Activated CD4-positive, alpha-beta T cell treated with anti-CD3 and anti-CD28 coated beads for 36 hours (primary cell): ENCODE measurements around the gene TNFSF18. TPM values are rescaled to one million over a fixed set of nuclear protein-coding genes. Genes with fewer than 3 reads are reported as not detected.

Source experiments
- ATAC-seq: fragments of 200-7000 bp; cut with Tn5 transposase; one replicate; pipeline ENCODE4 v1.10.0; 2021; ENCODE audit warnings: mild to moderate bottlenecking, moderate library complexity
- CTCF ChIA-PET: fragments of 350-600 bp; sonication (Branson Sonifier 250); formaldehyde crosslinking; loops from one replicate; lab custom pipeline; 2021; ENCODE audit warnings: antibody characterized with exemption; lab: Charles Lee
- POLR2A ChIA-PET: fragments of 350-600 bp; sonication (Branson Sonifier 250); formaldehyde crosslinking; loops from one replicate; lab custom pipeline; 2021; ENCODE audit warnings: antibody characterized with exemption, inconsistent platforms; lab: Charles Lee
- DNase-seq: peaks from one replicate; pipeline ENCODE4 v3.0.0-alpha.2; 2020
- H3K27ac Mint-ChIP-seq: one replicate; pipeline ENCODE4 v1.8.0; 2021; ENCODE audit warnings: mixed read lengths
- H3K27me3 Mint-ChIP-seq: one replicate; pipeline ENCODE4 v1.8.0; 2021; ENCODE audit warnings: mixed read lengths
- H3K36me3 Mint-ChIP-seq: one replicate; pipeline ENCODE4 v1.8.0; 2021; ENCODE audit warnings: low read depth, mixed read lengths
- H3K4me1 Mint-ChIP-seq: one replicate; pipeline ENCODE4 v1.8.0; 2021; ENCODE audit warnings: mixed read lengths
- H3K4me3 Mint-ChIP-seq: one replicate; pipeline ENCODE4 v1.8.0; 2021; ENCODE audit warnings: mild to moderate bottlenecking, moderate library complexity, mixed read lengths
- H3K9me3 Mint-ChIP-seq: one replicate; pipeline ENCODE4 v1.8.0; 2021; ENCODE audit warnings: low read depth, mixed read lengths
- intact Hi-C, 2 experiments: fragments of 100-400 bp; cut with DNase I in 1 of 2; cut with micrococcal nuclease in 1 of 2; formaldehyde crosslinking; loops; one replicate each; pipeline versions ENCODE4 v1.14.2 to v1.15.1; 2022 to 2024; cut with DNase I, micrococcal nuclease
- total RNA-seq, 2 experiments: library from RNA; stranded (reverse); gene quantifications; one replicate each; pipeline ENCODE4 v1.2.3, GENCODE V29; 2021

Gene TNFSF18
- total RNA-seq, 2 experiments from 2014 or later: not detected

DNA sequence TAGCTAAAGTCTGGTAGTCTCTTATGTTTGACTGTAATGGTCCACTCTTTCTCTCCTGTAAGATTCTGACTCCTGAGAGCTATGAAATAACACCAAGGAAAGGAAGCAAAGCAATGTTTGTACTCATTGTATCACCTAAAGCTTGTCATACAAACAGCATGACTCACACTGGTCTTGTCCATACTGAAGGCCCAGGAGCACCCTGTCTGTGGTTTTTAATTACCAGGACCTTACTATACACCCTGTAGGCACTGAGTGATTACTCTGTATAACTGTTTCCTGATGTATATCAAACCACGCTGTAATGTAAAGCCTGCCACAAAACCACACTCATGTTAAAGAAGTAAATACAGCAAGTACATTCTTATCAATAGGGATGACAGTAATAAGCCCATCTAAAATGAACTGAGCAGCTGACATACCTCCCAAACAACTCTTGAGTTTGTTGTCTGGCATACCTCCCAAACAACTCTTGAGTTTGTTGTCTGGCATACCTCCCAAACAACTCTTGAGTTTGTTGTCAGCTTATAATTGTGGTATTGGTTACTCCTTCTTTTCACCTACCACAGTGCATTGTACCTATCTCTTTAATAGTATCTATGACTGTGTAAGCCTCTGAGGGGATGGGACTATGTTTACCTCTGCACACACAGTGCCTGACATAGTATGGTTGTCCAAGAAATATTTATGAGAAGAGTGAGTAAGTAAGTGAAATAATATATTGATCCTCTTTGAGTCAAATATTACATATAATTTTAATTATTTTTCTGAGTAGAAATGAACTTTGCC is 11.6 kb upstream of the TNFSF18 start:
- H3K36me3 Mint-ChIP-seq: no peaks in the 10 kb centered on the region
- no peak for DNase-seq
- no peaks in the 10 kb centered on the region for H3K9me3 Mint-ChIP-seq
- H3K27ac Mint-ChIP-seq: no peak overlapping the region
- H3K4me3 Mint-ChIP-seq: no peak overlapping the region
- ATAC-seq: no peak
- H3K27me3 Mint-ChIP-seq: no peaks in the 10 kb centered on the region
- POLR2A ChIA-PET: no interaction called here
- intact Hi-C loops: no loop called here
- CTCF ChIA-PET: interaction anchor here (1.0 kb wide), 1 partner anchor 58 kb away, joined by 3 read pairs; no protein-coding TSS in a partner anchor
- no peaks in the 10 kb centered on the region for H3K4me1 Mint-ChIP-seq

DNA sequence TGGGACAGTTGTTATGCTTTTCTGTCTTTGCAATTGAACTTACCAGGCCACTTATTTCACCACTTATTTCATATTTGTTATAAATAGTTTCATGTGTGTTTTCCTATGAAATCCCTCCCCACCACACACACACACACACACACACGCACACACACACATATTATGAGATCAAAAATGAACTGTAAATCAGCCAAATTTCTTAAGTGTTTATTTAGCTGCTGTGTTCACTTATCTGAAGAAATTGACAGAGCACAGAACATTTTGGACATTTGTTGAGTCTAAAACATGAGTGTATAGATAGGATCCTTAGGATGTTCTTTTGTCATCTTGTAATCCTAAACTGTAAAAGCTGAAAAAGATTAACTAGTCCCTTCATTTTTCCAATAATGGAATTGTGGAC is 7.8 kb upstream of the TNFSF18 start:
- Mint-ChIP-seq H3K9me3 (no peaks in the 10 kb centered on the region), H3K4me1 (no peaks in the 10 kb centered on the region), H3K4me3 (no peak overlapping the region), H3K27me3 (no peaks in the 10 kb centered on the region), H3K36me3 (no peaks in the 10 kb centered on the region), H3K27ac (no peak overlapping the region)
- ChIA-PET POLR2A (no interaction called here), CTCF (no interaction called here)
- intact Hi-C loops: no loop called here
- ATAC-seq (no peak), DNase-seq (no peak)

DNA sequence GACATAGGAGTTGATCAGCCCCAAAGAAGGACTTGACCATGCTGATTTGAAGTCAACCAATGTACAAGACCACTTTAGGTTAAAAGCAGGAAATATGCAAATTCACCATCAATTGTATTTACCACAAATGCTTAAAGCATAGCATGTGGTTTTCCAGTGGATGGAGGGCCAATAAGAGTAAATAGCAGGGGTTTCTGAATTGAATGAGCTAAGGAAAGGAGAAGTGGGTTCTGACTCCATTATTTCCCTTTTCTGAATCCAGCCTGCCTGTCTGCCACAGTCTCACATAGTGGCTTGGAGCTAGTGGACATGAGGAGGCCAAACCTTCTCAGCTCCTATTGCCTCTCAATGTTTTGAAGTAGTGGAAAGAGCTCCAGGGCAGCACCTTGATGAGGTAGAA is 7.2 kb upstream of the TNFSF18 start:
- DNase-seq: no peak
- CTCF ChIA-PET: no interaction called here
- intact Hi-C loops: no loop called here
- ATAC-seq: no peak
- H3K27ac Mint-ChIP-seq: no peak overlapping the region
- no peaks in the 10 kb centered on the region for H3K9me3 Mint-ChIP-seq
- no peaks in the 10 kb centered on the region for H3K27me3 Mint-ChIP-seq
- POLR2A ChIA-PET: interaction anchor here (0.6 kb wide), 1 partner anchor 611 kb away, joined by 7 read pairs; the partner anchor contains the start of gene ANKRD45
- no peak overlapping the region for H3K4me3 Mint-ChIP-seq
- no peaks in the 10 kb centered on the region for H3K36me3 Mint-ChIP-seq
- no peaks in the 10 kb centered on the region for H3K4me1 Mint-ChIP-seq

DNA sequence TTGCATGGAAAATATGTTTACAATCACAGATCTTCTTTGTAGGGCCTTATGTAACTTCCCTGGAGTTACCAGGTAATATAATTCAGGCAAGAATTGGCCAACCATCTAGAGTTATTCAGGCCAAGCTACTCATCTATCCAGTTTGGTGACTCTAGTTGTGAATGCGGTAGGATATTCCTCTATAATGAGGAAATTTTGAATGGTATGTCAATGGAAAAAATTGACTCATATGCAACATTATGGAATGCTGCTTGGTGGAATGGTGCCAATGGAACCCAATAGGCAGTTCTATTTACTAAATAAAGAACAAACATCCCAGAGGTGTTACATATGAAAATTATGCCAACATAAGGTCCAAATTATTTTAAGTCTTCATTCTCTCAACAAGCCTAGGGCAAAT is 5.6 kb upstream of the TNFSF18 start:
- H3K27me3 Mint-ChIP-seq: no peaks in the 10 kb centered on the region
- intact Hi-C loops: no loop called here
- no peak overlapping the region for H3K4me3 Mint-ChIP-seq
- ChIA-PET POLR2A (no interaction called here), CTCF (interaction anchor here (0.8 kb wide), 2 partner anchors 199 to 311 kb away, joined by 3 read pairs; no protein-coding TSS in a partner anchor)
- H3K27ac Mint-ChIP-seq: no peak overlapping the region
- no peak for DNase-seq
- ATAC-seq: no peak
- no peaks in the 10 kb centered on the region for H3K4me1 Mint-ChIP-seq
- H3K36me3 Mint-ChIP-seq: no peaks in the 10 kb centered on the region
- H3K9me3 Mint-ChIP-seq: no peaks in the 10 kb centered on the region

DNA sequence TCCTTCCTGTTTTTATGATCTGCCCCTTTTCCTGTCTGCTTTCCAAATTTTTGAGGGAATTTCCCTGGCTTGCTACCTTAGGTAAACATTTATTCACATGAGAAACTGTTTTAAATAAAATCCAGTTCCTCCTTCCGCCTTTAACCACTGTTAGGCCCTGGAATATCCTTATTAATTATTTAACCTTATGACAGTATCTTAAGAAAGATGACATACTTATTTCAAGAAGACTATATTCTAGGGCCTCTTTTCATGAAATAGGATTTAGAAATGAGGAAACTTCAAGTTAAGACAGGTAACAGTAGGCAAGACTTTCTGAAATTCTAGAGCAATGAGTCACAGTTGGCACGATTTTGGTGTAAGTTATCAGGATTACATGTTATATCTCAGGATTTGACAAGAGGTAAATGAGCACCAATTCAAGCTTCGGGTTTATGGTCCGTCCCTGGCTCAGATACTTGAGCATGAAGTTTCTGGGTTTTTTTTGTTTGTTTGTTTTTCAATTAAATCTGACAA is 2.0 kb upstream of the TNFSF18 start:
- no peak for ATAC-seq
- intact Hi-C loops: no loop called here
- peaks cover 4% of the 10 kb centered on the region for H3K4me1 Mint-ChIP-seq
- H3K36me3 Mint-ChIP-seq: no peaks in the 10 kb centered on the region
- H3K9me3 Mint-ChIP-seq: no peaks in the 10 kb centered on the region
- DNase-seq: no peak
- POLR2A ChIA-PET: no interaction called here
- CTCF ChIA-PET: interaction anchor here (0.5 to 1.0 kb wide), 2 partner anchors 55 to 311 kb away, joined by 3 to 5 read pairs; no protein-coding TSS in a partner anchor
- no peaks in the 10 kb centered on the region for H3K27me3 Mint-ChIP-seq
- no peak overlapping the region for H3K4me3 Mint-ChIP-seq
- H3K27ac Mint-ChIP-seq: no peak overlapping the region

DNA sequence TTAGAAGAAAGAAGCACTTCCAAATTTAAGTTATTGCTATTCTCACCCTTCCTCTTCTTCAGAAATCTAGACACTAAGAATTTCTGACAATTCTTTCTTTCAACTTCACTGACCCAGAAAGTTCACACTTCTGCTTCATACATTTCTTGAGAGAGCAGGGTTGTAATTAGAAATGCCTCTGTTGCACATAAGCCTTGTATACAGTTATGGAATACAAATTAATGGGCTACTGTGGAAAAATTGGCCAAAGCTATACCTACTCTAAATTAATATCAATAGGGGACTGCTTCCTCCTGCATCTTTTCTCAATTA is 1.5 kb downstream of the TNFSF18 start:
- peaks cover 4% of the 10 kb centered on the region for H3K4me1 Mint-ChIP-seq
- H3K36me3 Mint-ChIP-seq: no peaks in the 10 kb centered on the region
- H3K4me3 Mint-ChIP-seq: no peak overlapping the region
- intact Hi-C loops: no loop called here
- POLR2A ChIA-PET: no interaction called here
- no peak overlapping the region for H3K27ac Mint-ChIP-seq
- no peaks in the 10 kb centered on the region for H3K9me3 Mint-ChIP-seq
- CTCF ChIA-PET: no interaction called here
- no peak for ATAC-seq
- no peak for DNase-seq
- H3K27me3 Mint-ChIP-seq: no peaks in the 10 kb centered on the region

DNA sequence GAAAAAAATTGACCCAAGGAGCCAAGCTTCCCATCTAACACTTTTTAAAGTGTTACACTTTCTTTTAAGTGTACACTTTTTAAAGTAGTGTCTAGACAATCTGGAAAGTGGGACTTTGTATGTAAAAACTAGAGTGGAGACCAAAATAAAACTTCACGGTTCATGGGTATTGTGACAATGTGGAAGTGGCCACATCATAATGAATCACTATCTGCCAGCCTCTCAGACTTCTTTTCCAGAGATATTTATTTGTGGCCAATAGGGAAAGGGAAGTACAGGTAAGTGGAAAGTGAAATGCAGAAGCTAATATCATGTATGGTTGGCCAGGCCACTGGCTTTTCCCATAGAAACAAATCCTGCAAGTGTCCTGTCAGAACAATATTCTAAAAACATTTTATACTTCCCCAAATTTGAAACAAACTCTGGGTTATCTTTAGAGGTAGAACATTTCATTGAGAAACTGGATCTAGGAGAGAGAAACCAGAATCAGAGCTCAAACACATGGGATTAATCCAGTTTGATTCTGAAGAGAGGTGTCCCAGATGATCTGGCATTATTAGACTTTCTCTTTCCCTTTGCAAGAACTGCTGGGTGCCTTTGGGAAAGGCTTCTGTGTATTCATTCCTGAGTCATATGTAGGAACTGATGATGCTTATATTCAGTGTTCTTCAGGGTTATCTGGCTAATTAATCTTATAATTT is 2.0 kb downstream of the TNFSF18 start:
- ATAC-seq (no peak), DNase-seq (no peak)
- Mint-ChIP-seq H3K4me3 (no peak overlapping the region), H3K27ac (no peak overlapping the region), H3K36me3 (no peaks in the 10 kb centered on the region), H3K27me3 (no peaks in the 10 kb centered on the region), H3K9me3 (no peaks in the 10 kb centered on the region), H3K4me1 (peaks cover 4% of the 10 kb centered on the region)
- ChIA-PET POLR2A (no interaction called here), CTCF (no interaction called here)
- intact Hi-C loops: no loop called here

DNA sequence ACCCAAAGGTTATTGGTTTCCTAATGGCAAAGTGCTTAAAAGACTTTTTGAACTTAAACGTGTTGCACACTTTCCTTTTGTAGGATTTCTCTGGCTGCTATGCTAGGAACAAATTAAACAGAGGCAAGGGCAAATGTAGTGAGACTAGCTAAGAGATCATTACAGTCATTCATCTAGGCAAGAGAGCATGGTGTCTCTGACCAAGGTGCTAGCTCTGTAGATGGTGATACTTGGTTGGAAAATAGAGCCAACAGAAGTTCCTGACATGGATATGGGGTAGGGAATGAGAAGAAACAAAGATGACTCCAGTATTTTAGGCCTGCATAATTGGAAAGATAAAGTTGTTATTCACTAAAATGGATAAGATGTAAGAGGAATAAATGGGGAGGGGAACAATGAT is 6.1 kb downstream of the TNFSF18 start:
- Mint-ChIP-seq H3K27ac (no peak overlapping the region), H3K9me3 (no peaks in the 10 kb centered on the region), H3K27me3 (peaks cover 2% of the 10 kb centered on the region), H3K4me1 (no peaks in the 10 kb centered on the region), H3K36me3 (no peaks in the 10 kb centered on the region), H3K4me3 (no peak overlapping the region)
- POLR2A ChIA-PET: no interaction called here
- CTCF ChIA-PET: interaction anchor here (0.7 to 0.8 kb wide), 2 partner anchors 41 to 189 kb away, joined by 3 read pairs; no protein-coding TSS in a partner anchor
- ATAC-seq (no peak), DNase-seq (no peak)
- intact Hi-C loops: no loop called here

DNA sequence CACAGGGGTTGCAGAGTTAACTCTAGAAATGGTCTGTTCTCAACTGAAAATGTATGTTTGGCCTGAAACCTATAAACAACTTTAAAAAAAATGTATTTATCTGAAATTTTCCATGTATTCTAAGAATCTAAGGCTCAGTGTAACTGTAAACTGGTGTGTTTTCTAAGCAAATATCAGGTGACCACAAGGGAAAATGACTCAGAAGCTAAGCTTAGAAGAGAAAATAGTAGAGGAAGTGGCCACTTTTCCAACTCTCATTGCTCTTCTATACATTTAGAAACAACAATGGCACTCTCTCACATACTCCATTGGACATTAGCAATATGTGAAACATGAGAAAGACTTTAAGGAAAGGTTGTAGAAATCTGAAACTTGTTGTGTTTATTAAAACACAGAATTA is 7.5 kb downstream of the TNFSF18 start:
- Mint-ChIP-seq H3K36me3 (no peaks in the 10 kb centered on the region), H3K27me3 (peaks cover 2% of the 10 kb centered on the region), H3K9me3 (no peaks in the 10 kb centered on the region), H3K4me1 (peaks cover 12% of the 10 kb centered on the region), H3K27ac (no peak overlapping the region), H3K4me3 (no peak overlapping the region)
- intact Hi-C loops: no loop called here
- DNase-seq (no peak), ATAC-seq (no peak)
- CTCF ChIA-PET: interaction anchor here (0.9 kb wide), 1 partner anchor 298 kb away, joined by 3 read pairs; no protein-coding TSS in a partner anchor
- POLR2A ChIA-PET: no interaction called here

DNA sequence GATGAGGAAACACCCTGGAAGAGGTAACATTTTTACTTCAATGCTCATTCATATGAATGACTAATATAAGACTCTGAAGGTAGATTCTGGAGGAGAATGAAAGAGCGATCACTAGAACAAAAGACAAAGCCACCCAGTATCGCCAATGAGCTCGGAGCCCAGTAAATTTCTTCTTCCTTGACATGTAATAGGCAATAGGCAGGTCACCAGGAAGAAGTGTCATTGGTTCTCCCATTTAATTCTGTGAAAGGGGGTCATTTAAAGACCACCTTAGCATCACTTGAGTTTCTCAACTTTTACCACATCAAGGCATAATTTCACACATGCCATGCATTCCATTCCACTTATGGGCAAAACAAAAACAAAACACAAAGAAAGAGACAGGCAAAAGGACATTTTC is 7.9 kb downstream of the TNFSF18 start:
- Mint-ChIP-seq H3K27me3 (peaks cover 2% of the 10 kb centered on the region), H3K4me1 (peaks cover 13% of the 10 kb centered on the region), H3K4me3 (no peak overlapping the region), H3K27ac (no peak overlapping the region), H3K36me3 (no peaks in the 10 kb centered on the region), H3K9me3 (no peaks in the 10 kb centered on the region)
- POLR2A ChIA-PET: no interaction called here
- DNase-seq (no peak), ATAC-seq (no peak)
- CTCF ChIA-PET: no interaction called here
- intact Hi-C loops: no loop called here

DNA sequence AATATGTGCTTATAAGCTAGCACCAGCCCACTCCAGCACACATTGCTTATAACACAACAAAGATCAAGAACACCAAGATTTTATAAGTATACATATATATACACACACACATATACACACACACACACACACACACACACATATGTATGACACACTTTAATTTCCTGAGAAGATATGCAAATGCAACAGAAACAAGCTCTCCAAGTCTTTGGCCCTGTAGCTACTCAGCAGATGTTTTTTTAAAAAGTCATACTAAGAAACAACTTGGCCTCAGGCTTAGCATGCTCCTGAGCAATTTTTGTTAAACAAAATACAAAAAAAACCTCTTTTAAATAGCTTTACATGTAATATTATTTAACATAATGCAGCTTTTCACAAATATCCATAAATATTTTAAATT is 11.1 kb downstream of the TNFSF18 start:
- Mint-ChIP-seq H3K36me3 (no peaks in the 10 kb centered on the region), H3K4me1 (peaks cover 13% of the 10 kb centered on the region), H3K27ac (no peak overlapping the region), H3K4me3 (no peak overlapping the region), H3K9me3 (no peaks in the 10 kb centered on the region), H3K27me3 (peaks cover 2% of the 10 kb centered on the region)
- DNase-seq (no peak), ATAC-seq (no peak)
- ChIA-PET POLR2A (no interaction called here), CTCF (interaction anchor here (0.7 to 1.6 kb wide), 5 partner anchors 8 to 295 kb away, joined by 3 to 8 read pairs (median 5); no protein-coding TSS in a partner anchor)
- intact Hi-C loops: loop anchor here in 1 of 2 experiments (1.0 kb wide), 1 partner anchor 201 kb away; no protein-coding TSS in a partner anchor
